Fibroblast of lung (primary cell): ENCODE data around the gene UBAP1L. TPM values are rescaled to one million over a fixed set of nuclear protein-coding genes. Genes with fewer than 3 reads are reported as not detected.

Experiments
- DNase-seq, 2 donors: peaks; one replicate each; pipeline versions ENCODE4 v3.0.0 to v3.0.0-alpha.2; 2010; ENCODE audit warnings: low read depth in 2 of 2
- H2AFZ ChIP-seq: 2 replicates; pipeline ENCODE4 v1.5.1; 2012; ENCODE audit warnings: low read length, control low read depth, inconsistent platforms
- H3K27ac ChIP-seq: 2 replicates; pipeline ENCODE4 v1.5.1; 2011; ENCODE audit warnings: low read length, control low read depth; ENCODE audit not compliant: insufficient read depth
- H3K27me3 ChIP-seq: 2 replicates; pipeline ENCODE4 v1.5.1; 2011; ENCODE audit warnings: mild to moderate bottlenecking, low read length; ENCODE audit not compliant: control insufficient read depth, insufficient read depth
- H3K36me3 ChIP-seq: 2 replicates; pipeline ENCODE4 v1.5.1; 2011; ENCODE audit warnings: low read length; ENCODE audit not compliant: control insufficient read depth, insufficient read depth
- H3K4me1 ChIP-seq: 2 replicates; pipeline ENCODE4 v1.5.1; 2011; ENCODE audit warnings: low read length; ENCODE audit not compliant: control insufficient read depth, insufficient read depth; ENCODE audit errors: extremely low read depth
- H3K4me2 ChIP-seq: 2 replicates; pipeline ENCODE4 v1.5.1; 2011; ENCODE audit warnings: low read length, control low read depth; ENCODE audit not compliant: insufficient read depth; ENCODE audit errors: extremely low read depth
- H3K4me3 ChIP-seq, 4 experiments: fragments of 200-600 bp in 1 of 4; sonication (generic) in 1 of 4; replicated peaks in 1 of 4; 2 replicates each; pipeline ENCODE4 v1.5.1; 2011 to 2016; ENCODE audit warnings: low read length in 4 of 4, low read depth in 3 of 4, mild to moderate bottlenecking in 3 of 4, control low read depth in 2 of 4, inconsistent platforms in 1 of 4, mixed read lengths in 1 of 4; ENCODE audit not compliant: insufficient read depth in 1 of 4; ENCODE audit errors: control extremely low read depth in 1 of 4
- H3K79me2 ChIP-seq: 2 replicates; pipeline ENCODE4 v1.5.1; 2012; ENCODE audit warnings: mild to moderate bottlenecking, low read length, inconsistent platforms; ENCODE audit not compliant: control insufficient read depth, insufficient read depth
- H3K9ac ChIP-seq: 2 replicates; pipeline ENCODE4 v1.5.1; 2011; ENCODE audit warnings: mild to moderate bottlenecking, low read length, control low read depth; ENCODE audit not compliant: insufficient read depth
- H3K9me3 ChIP-seq: 2 replicates; pipeline ENCODE4 v1.5.1; 2012; ENCODE audit warnings: low read depth, low read length; ENCODE audit not compliant: control insufficient read depth, insufficient read depth
- H4K20me1 ChIP-seq: 2 replicates; pipeline ENCODE4 v1.5.1; 2011; ENCODE audit warnings: low read length; ENCODE audit not compliant: control insufficient read depth, insufficient read depth; ENCODE audit errors: extremely low read depth
- EZH2 ChIP-seq: IDR thresholded peaks from 2 replicates; pipeline ENCODE4 v1.5.1; 2012; ENCODE audit warnings: low read length, control low read depth, mild to moderate bottlenecking; ENCODE audit errors: missing control alignments
- polyA plus RNA-seq, 2 donors: library from polyadenylated mRNA; depleted of rRNA in 1 of 2; stranded (reverse) in 1 of 2; unstranded in 1 of 2; fragments of >200 nt; gene quantifications; 2 replicates each; pipeline ENCODE4 v1.2.1, GENCODE V29; 2011 to 2012; ENCODE audit warnings: missing spikeins in 1 of 2
- total RNA-seq: library from RNA; depleted of rRNA; stranded (reverse); fragments of >200 nt; gene quantifications from 2 replicates; pipeline ENCODE4 v1.2.1, GENCODE V29; 2014
- TF ChIP-seq, protein P1 (sequence below), 2 donors: IDR thresholded peaks in 1 of 2; conservative IDR thresholded peaks in 1 of 2; 1 replicate in 1 of 2; 2 replicates in 1 of 2; pipeline ENCODE4 v1.5.1; 2011 to 2012; ENCODE audit warnings: low read length in 2 of 2, control low read depth in 1 of 2, inconsistent platforms in 1 of 2, low read depth in 1 of 2, mild to moderate bottlenecking in 1 of 2

Gene UBAP1L
- total and polyA plus RNA-seq, 2 donors (not counting 1 experiment from before 2014, with no cell fraction given), result 0.33 to 0.99 TPM

GRCh38 chr15:65050270-65050669 is 64.7 kb downstream of the UBAP1L start:
- DNase-seq, result peak; percentile 18 to 41
- Histone ChIP-seq H3K4me3 (no peak overlapping the region), H4K20me1 (no peaks in the 10 kb centered on the region), H3K4me1 (peaks cover 24% of the 10 kb centered on the region), H3K9me3 (no peaks in the 10 kb centered on the region), H3K36me3 (peaks cover 2% of the 10 kb centered on the region), H3K9ac (no peak overlapping the region), H3K4me2 (peak overlapping the region; percentile 27), H3K27me3 (no peaks in the 10 kb centered on the region), H2AFZ (no peak overlapping the region), H3K27ac (peak overlapping the region; percentile 13), H3K79me2 (no peaks in the 10 kb centered on the region)
- TF ChIP-seq EZH2, result no peak
- TF ChIP-seq, protein P1, sequence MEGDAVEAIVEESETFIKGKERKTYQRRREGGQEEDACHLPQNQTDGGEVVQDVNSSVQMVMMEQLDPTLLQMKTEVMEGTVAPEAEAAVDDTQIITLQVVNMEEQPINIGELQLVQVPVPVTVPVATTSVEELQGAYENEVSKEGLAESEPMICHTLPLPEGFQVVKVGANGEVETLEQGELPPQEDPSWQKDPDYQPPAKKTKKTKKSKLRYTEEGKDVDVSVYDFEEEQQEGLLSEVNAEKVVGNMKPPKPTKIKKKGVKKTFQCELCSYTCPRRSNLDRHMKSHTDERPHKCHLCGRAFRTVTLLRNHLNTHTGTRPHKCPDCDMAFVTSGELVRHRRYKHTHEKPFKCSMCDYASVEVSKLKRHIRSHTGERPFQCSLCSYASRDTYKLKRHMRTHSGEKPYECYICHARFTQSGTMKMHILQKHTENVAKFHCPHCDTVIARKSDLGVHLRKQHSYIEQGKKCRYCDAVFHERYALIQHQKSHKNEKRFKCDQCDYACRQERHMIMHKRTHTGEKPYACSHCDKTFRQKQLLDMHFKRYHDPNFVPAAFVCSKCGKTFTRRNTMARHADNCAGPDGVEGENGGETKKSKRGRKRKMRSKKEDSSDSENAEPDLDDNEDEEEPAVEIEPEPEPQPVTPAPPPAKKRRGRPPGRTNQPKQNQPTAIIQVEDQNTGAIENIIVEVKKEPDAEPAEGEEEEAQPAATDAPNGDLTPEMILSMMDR (conservative IDR thresholded peaks at IDR 0.05 in 1 of 2, IDR thresholded peaks at IDR 0.05 in 1 of 2; ENCODE audit: low read depth in 1 of 2, low read length in 2 of 2), result no peak

GRCh38 chr15:65049418-65049840 is 65.6 kb downstream of the UBAP1L start:
- peaks cover 24% of the 10 kb centered on the region for H3K4me1 ChIP-seq
- TF ChIP-seq, protein P1 (conservative IDR thresholded peaks at IDR 0.05 in 1 of 2, IDR thresholded peaks at IDR 0.05 in 1 of 2; ENCODE audit: low read depth in 1 of 2, low read length in 2 of 2), result no peak
- no peak for TF ChIP-seq EZH2
- no peak overlapping the region for H3K9ac ChIP-seq
- no peak overlapping the region for H2AFZ ChIP-seq
- peak overlapping the region in 2 of 4 experiments; percentile 22 to 35 for H3K4me3 ChIP-seq
- no peaks in the 10 kb centered on the region for H3K9me3 ChIP-seq
- H3K79me2 ChIP-seq, result no peaks in the 10 kb centered on the region
- H4K20me1 ChIP-seq, result no peaks in the 10 kb centered on the region
- no peaks in the 10 kb centered on the region for H3K36me3 ChIP-seq
- H3K4me2 ChIP-seq, result no peak overlapping the region
- H3K27ac ChIP-seq, result peak overlapping the region; percentile 13
- no peaks in the 10 kb centered on the region for H3K27me3 ChIP-seq
- DNase-seq, result peak; percentile 79 to 92

- H3K9ac ChIP-seq, result no peak overlapping the region
- H4K20me1 ChIP-seq, result no peaks in the 10 kb centered on the region
- H2AFZ ChIP-seq, result no peak overlapping the region
- no peaks in the 10 kb centered on the region for H3K27me3 ChIP-seq
- peak in 1 of 2 donors; percentile 42 for DNase-seq
- TF ChIP-seq, protein P1 (conservative IDR thresholded peaks at IDR 0.05 in 1 of 2, IDR thresholded peaks at IDR 0.05 in 1 of 2; ENCODE audit: low read depth in 1 of 2, low read length in 2 of 2), result no peak
- no peak for TF ChIP-seq EZH2
- H3K27ac ChIP-seq, result no peak overlapping the region
- no peaks in the 10 kb centered on the region for H3K79me2 ChIP-seq
- no peak overlapping the region for H3K4me2 ChIP-seq
- no peaks in the 10 kb centered on the region for H3K36me3 ChIP-seq
- no peak overlapping the region for H3K4me3 ChIP-seq
- no peaks in the 10 kb centered on the region for H3K9me3 ChIP-seq
- H3K4me1 ChIP-seq, result peaks cover 31% of the 10 kb centered on the region
These were observed 66.8 kb downstream of the UBAP1L start for GRCh38 chr15:65048241-65048640.
